Measurements from ENCODE around the gene DTL.
"Not testable (repeated sequence)": the region's sequence is repeated elsewhere in the genome, so short reads cannot be mapped to it uniquely, and the experiment has no call there.

DTL gene, protein sequence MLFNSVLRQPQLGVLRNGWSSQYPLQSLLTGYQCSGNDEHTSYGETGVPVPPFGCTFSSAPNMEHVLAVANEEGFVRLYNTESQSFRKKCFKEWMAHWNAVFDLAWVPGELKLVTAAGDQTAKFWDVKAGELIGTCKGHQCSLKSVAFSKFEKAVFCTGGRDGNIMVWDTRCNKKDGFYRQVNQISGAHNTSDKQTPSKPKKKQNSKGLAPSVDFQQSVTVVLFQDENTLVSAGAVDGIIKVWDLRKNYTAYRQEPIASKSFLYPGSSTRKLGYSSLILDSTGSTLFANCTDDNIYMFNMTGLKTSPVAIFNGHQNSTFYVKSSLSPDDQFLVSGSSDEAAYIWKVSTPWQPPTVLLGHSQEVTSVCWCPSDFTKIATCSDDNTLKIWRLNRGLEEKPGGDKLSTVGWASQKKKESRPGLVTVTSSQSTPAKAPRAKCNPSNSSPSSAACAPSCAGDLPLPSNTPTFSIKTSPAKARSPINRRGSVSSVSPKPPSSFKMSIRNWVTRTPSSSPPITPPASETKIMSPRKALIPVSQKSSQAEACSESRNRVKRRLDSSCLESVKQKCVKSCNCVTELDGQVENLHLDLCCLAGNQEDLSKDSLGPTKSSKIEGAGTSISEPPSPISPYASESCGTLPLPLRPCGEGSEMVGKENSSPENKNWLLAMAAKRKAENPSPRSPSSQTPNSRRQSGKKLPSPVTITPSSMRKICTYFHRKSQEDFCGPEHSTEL

DNA sequence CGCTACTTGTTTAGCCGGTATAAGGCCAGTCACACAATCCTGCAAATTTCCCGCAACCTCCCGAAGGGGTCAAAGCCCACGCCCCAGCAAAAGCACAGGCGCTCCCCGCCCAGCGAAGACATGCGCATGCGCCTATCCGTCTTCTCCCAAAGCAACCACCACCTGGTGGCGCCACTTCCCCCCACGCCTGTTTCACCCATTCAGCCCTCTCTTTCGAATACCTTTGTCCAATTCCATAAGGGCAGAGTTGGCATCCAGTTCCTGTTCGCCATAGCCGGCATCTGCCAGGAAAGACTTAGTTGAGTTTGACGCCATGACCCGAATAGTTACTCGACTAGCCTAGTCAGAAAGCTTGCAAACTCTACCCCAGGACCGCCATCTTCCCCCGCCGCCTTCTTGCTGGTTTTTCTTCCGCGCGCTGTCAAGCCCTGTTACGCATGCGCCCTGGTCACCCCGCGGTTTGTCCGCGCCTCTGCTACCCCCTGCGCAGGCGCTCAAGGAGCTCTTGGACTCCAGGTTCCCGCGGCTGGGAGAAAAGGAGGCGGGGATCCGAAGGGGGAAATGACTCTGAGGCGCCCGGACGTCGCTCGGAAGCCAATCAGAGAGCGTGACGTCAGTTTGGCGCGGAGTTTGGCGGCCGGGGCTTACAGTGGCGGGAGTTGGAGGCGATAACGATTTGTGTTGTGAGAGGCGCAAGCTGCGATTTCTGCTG, at the start of gene DTL, which contains the start of gene INTS7:
TSS of gene DTL (plus strand) at position 626 of the 712 bp plus-strand sequence. CDS start 143 bp downstream, outside the sequence.
TSS of gene INTS7 (minus strand) at position 435 of the 712 bp plus-strand sequence. CDS start at position 315, 120 bp downstream.
- DNase-seq (ENCODE audit: low read depth): peak; percentile 96

DNA sequence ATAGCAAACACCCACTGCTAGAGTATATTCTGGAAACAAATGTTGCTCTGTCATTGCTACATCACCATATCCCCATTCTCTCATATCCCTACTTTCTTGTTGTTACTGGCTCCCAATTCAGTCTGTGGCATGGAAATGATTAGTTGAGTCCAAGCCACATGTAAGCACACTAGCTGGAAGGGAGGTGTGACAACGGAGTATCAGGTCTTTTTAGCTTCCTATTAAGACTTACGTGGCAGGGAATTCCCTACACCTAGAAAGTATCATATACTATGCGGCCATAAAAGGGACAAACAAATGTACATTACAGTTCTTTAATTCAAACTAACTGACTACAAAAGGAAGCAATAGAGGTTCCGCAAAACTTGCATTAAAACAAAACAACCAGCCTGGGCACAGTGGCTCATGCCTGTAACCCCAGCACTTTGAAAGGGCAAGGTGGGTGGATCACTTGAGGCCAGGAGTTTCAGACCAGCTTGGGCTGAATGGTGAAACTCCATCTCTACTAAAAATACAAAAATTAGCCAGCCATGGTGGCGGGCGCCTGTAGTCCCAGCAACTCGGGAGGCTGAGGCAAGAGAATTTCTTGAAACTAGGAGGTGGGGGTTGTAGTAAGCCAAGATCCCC, 48.8 kb upstream of the DTL start:
- DNase-seq (ENCODE audit: low read depth): no peak

DNA sequence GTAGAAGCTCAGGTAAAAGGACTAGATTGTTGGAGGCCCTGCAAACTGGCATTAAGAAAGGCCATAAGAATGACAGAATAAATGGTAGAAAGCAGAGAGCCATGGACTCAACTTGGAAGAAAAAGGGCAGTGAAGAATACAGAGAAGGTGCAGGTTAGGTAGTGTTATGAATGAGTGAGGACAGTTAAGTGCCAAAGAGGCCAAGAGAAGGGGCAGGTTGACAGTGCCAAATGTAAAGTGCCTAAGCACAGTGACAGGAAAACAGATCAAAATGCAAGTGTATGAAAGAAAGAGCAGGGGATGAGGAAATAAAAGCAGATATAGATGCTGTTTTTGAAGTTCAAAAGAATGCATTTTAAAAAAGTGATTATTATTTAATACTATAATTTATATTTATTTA, 43.9 kb upstream of the DTL start:
- no peak for DNase-seq (ENCODE audit: low read depth)

DNA sequence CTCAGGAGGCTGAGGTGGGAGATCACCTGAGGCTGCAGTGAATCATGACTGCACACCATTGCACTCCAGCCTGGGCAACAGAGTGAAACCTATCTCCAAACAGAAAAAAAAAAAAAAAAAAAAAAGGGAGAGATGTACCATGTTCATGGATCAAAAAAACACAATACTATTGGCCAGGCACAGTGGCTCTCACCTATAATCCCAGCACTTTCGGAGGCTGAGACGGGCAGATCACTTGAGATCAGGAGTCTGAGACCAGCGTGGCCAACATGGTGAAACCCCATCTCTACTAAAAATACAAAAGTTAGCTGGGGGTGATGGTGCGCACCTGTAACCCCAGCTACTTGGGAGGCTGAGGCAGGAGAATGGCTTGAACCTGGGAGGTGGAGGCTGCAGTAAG, 38.1 kb upstream of the DTL start:
- DNase-seq (ENCODE audit: low read depth): not testable (repeated sequence)

DNA sequence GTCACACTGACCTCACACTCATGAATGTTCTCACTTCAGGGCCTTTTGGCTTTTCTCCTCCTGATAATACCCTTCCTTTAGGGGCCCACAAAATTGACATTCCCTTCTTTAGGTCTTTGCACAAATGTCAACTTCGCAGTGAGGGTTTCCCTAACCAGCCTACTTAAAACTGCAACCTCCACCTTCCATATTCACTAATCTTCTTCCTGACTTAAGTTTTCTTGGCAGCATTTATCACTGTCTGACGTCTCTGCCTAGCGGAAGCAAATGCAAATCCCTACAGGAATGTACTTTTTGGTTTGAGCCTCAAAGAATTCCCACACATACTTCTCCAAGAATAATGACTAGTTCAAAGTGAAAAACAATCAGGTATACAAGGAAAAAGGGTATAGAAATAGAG, 33.0 kb upstream of the DTL start:
- no peak for DNase-seq (ENCODE audit: low read depth)

DNA sequence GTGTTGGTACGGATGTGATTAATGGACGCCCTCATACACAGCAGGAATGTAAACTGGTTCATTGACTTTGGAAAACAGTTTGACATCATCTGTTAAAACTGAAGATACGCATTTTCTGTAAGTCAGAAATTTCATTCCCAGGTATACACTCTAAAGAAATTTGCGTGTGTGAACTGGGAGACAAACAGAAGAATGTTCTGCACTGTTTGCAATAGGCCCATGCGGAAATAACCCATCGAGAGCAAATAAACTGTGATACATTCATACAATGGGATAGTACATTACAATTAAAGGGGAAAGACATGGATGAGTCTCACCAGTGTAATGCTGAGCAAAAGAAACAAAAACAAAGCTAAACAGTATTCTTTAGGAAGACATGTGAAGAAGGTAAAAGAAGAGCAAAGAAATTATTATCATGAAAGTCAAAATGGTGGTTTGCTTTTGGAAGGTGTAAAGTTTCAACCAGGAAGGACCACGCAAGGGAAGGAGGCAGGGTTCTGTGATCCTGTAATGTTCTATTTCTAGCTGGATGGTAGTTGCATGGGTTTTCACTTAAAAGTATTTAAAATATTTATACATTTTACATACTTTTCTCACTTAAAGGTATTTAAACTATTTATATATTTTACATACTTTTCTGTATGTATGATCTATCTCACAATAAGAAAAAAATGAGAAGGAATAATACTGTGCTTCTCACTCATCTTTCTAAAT, 30.5 kb upstream of the DTL start:
- DNase-seq (ENCODE audit: low read depth): no peak

DNA sequence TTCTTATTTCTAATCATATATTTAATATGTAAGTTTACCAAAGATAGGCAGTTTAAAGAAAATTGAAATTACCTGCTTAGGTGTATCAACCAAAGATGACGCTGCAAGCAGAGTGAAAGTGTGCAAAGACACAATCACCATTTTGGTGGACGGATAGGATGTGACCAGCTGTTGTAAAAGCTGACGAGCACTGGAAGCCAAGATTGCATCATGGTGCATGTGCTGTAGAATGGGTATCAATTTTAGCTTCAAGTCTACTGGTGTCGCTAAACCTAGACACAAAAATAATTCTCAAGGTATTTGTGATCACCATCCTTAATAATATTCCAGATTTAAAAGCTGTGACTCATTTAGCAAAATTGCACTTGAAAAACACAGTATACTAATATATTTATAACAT, 28.4 kb upstream of the DTL start:
- no peak for DNase-seq (ENCODE audit: low read depth)

DNA sequence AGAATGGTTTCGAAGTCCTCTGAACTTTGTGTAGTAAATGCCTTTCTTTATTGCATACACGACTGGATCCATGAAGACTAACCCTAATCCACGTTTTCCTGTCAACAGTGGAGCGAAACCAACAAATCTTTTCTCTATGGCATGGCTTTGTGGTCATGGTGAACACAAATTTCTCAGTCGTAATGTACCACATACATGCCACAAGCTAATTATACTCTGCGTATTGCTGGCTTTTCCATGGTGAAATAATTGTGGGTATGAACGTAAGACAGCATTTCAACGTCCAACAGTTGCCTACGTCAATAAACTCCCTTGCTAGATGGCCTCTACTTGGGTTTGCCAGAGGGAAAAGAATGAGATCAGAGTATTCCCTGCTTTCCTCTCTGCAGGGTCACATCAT, 27.7 kb upstream of the DTL start:
- DNase-seq (ENCODE audit: low read depth): no peak

DNA sequence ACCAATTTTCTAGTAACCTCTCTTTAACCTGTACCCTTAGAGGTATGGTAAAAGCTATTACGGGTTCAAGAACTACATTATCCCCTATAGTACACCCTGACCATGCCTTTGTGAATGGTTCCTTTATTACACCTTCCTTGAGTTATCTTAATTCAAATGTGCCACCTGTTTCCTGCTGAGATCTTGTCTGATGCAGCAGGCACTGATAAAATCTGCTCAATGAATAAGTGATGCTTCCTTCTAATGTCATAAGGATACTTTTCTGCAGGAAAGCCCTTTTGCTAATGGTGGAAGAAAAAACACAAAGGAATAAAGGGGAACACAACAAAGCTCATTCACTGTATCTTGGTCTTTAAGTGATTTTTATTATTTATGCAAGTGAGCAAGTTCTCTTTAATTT, 26.0 kb upstream of the DTL start:
- no peak for DNase-seq (ENCODE audit: low read depth)

DNA sequence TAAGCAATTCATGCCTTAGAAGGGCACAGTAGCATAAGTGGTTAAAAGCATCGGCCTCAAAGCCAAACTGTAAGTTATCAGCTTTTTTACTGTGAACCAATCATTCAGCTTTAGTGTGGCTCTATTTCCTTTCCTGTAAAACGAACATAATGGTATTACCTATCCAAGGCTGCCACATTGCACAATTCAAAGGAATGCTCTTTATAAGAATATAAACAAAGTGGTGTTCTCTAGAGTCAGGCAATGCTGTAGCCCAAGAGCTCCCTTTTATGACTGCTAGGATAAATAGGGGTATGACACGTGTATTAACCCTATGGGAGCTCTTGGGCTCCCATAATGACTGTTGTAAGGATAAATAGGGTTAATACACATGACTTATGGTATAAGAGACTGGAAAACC, 25.5 kb upstream of the DTL start:
- DNase-seq (ENCODE audit: low read depth): no peak

DNA sequence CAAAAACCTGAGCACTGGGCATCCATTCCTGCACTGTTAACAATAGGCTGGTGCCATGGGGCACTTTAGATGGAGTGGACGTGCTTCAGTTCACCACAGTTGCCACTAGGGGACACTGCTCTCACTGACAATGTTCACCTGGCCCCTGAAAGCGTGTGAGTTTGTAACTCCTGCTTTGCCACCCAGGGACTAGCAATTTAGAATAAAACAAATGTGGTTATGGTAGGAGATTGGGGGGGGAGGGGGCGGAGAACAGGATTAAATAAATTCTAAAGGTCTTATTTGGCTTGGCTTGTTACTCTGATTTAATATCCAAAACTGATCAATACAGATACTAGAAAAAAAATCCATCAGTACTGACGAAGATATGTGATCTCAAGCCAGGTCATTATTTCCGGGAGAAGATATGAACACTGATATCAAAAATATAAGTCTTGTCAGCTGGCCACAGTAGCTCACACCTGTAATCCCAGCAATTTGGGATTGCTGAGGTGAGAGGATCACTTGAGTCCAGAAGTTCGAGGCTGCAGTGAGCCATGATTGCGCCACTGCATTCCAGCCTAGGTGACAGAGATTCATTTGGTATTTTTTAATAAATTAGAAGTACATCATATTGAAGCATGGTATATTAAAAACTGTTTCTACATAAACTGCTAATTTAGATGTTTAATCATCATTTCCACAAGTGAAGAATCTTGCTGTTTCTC, 23.4 kb upstream of the DTL start:
- DNase-seq (ENCODE audit: low read depth): peak; percentile 44

DNA sequence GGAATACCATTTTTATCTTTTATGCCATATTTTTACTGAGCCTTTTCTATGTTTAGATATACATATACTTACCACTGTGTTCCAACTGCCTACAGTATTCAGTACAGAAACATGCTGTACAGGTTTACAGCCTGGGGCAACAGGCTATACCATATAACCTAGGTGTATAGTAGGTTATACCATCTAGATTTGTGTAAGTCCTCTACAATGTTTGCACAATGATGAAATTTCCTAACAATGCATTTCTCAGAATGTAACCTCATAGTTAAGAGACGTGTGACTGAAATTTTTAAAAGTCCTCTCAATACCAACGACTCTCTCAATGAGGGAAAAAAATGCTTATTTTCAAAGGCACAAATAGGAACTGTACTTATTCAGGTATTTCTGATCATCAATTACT, 21.9 kb upstream of the DTL start:
- no peak for DNase-seq (ENCODE audit: low read depth)

DNA sequence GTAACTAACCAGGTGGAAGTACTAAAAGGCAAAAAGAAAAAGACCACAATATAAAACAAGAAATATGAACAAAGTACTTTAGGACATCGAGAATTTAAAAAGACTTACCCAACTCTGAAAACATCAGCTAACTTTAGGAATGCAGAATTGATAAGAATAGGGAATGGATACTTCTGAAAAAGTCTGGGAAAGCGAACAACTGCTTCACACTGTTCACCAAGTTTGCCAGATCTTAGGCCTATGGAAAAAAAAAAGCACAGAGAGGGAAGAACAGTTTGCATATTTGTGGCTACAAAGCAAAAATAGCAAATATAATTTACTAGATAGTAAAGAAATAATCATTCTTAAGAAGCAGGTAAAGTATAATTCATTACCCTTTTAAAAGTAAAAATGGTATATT, 14.6 kb upstream of the DTL start:
- DNase-seq (ENCODE audit: low read depth): no peak

DNA sequence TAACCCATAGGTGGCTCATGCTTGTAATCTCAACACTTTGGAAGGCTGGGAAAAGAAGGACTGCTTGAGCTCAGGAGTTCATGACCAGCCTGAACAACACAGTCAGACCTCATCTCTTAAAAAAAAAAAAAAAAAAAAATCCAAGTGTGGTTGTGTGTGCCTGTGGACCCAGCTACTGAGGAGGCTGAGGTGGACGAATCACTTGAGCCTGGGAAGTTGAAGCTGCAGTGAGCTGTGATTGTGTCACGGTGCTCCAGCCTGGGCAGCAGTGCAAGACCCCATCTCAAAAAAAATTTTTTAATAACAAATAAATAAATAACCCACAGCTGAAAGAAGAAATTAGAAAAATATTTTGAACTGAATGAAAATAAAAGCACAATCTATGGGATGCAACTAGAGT, 14.0 kb upstream of the DTL start:
- no peak for DNase-seq (ENCODE audit: low read depth)

DNA sequence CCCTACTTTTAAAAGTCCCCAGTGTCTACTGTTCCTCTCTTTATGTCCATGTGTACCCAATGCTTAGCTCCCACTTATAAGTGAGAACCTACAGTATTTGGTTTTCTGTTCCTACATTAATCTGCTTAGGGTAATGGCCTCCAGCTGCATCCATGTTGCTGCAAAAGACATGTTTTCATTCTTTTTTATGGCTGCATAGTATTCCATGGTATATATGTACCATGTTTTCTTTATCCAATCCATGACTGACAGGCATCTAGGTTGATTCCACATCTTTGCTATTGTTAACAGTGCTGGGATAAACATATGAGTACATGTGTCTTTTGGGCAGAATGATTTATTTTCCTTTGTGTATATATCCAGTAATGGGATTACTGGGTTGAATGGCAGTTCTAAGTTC, 12.6 kb upstream of the DTL start:
- not testable (repeated sequence) for DNase-seq (ENCODE audit: low read depth)

DNA sequence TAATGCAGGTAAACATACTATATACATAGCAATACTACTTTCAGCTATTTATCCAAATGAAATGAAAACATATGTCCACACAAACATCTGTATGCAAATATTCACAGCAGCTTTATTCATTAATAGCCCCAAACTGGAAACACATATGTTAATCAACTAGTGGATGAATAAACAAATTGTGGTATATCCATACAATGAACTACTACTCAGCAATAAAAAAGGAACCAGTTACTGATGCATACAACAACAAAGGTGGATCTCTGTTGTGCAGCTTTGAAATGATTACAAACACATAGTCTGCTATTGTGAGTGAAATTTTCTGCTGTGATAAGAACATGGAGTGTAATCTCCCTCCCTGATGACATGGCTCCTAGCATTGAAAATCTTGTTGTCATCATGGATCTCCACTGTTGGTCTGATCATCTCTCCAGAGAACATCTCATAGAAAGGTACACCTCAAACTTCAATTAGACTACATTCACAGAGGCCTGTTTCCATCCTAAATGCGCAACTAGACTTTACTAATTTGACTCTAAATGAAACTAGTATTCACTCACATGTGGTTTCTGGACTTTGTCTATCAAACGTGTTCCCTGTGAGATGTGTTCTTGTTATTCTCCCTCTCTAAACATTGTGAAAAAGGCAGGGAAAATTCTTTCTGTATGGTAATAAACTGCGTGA, 10.9 kb upstream of the DTL start:
- no peak for DNase-seq (ENCODE audit: low read depth)

DNA sequence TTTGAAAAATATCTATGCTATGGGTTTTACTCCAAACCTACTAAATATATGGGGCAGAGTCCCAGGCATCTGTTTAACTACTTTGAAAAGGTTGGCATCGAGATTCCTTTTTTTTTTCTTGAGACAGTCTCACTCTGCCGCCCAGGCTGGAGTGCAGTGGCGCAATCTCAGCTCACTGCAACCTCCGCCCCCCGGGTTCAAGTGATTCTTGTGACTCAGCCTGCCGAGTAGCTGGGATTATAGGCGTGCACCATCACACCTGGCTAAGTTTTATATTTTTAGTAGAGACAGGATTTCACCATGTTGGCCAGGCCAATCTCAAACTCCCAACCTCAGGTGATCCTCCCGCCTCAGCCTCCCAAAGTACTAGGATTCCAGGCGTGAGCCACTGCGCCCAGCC, 7.8 kb upstream of the DTL start:
- DNase-seq (ENCODE audit: low read depth): not testable (repeated sequence)

DNA sequence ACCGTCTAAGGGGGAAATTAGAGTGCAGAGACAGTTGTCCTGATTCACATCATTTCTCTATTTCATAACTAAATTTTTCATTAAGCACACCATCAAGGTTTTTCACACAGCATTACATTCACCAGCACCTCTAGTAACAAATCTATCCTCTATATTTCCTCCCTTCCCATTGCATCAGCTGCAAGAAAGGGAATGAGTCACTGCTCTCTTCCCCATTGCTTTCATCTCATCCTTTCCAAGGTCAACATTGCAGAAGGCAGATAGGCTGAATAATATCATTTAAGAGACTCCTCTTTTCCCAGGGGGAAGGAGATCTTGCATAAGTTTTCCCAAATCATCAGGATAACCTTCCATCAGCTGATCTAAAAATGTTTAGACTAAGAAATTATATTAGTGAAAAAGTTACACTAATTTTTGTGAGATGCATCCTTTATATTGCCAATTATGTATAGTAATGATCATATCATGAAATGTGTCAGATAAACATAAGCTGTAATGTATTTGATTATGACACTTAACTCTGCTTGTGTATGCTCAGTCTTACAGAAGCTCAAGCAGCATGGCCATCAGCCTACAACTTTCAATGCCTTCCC, 4.5 kb upstream of the DTL start:
- DNase-seq (ENCODE audit: low read depth): no peak

DNA sequence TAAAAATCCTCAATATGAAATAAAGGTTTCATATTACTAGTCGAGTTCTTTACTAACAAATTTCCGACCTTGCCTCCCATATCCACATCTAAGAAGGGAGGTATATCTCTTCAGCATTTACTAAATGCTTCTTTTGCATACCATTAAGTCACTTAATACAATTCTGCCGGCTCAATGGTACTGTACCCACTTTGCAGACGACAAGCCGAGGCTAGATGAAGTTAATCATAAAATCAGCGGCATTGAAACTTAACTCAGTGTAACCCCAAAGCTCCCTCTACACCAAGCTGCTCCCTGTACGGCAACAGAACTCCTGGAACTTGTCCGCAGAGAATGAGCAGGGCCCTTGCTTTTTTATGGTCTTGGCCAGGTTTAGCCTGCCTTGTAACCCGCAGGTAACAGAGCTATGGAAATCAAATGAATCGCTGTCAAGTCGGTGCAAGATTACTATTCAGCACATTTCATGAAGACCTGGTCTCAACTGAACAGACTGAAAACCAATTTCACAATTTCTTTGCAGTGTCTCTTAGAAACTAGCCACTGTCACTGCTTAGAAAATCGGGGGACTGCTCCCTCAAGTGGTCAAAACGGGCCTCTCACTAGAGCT, 929 bp upstream of the DTL start:
- no peak for DNase-seq (ENCODE audit: low read depth)

All from stimulated activated CD8-positive, alpha-beta memory T cell treated with anti-CD3 and anti-CD28 coated beads, Interleukin-12 subunit alpha, Interleukin-12 subunit beta, amount 100 ng/mL, for 1 hour (primary cell).